Caco-2 (cell line): ENCODE data around the gene C3orf20. TPM values are rescaled to one million over a fixed set of nuclear protein-coding genes. Genes with fewer than 3 reads are reported as not detected.
"Not testable (repeated sequence)": the region's sequence is repeated elsewhere in the genome, so short reads cannot be mapped to it uniquely, and the experiment has no call there.

Experiments used
- BruUV-seq: library from RNA; stranded (reverse); fragments of 400-500 nt; replicated peaks from 2 replicates; lab custom pipeline; 2021; lab: Mats Ljungman, UMichigan
- CTCF ChIA-PET: fragments of 300-600 bp; sonication (Branson Sonifier 250); formaldehyde crosslinking; loops from one replicate; lab custom pipeline; 2022; ENCODE audit warnings: antibody characterized with exemption; lab: Charles Lee
- POLR2A ChIA-PET: fragments of 300-600 bp; sonication (Branson Sonifier 250); formaldehyde crosslinking; loops from one replicate; lab custom pipeline; 2022; ENCODE audit warnings: antibody characterized with exemption; lab: Charles Lee
- DNase-seq, 2 experiments: peaks; one replicate each; pipeline versions ENCODE4 v3.0.0 to v3.0.0-alpha.2; 2020 to 2022
- H3K27me3 ChIP-seq: replicated peaks from 2 replicates; pipeline ENCODE4 v1.6.0; 2011; ENCODE audit warnings: low read length; ENCODE audit not compliant: control insufficient read depth, insufficient read depth
- H3K36me3 ChIP-seq: 2 replicates; pipeline ENCODE4 v1.5.1; 2011; ENCODE audit warnings: low read length; ENCODE audit not compliant: control insufficient read depth, insufficient read depth
- H3K4me1 ChIP-seq: fragments of 250-450 bp; sonication (Bioruptor Pico); 2 replicates; pipeline ENCODE4 v1.5.1; 2020; ENCODE audit warnings: mild to moderate bottlenecking
- H3K4me3 ChIP-seq: 2 replicates; pipeline ENCODE4 v1.5.1; 2011; ENCODE audit warnings: low read depth, mild to moderate bottlenecking, control low read depth, low read length
- H3K9me3 ChIP-seq: fragments of 250-450 bp; sonication (Bioruptor Pico); 2 replicates; pipeline ENCODE4 v1.5.1; 2020; ENCODE audit warnings: mild to moderate bottlenecking, moderate library complexity
- H3K27ac Mint-ChIP-seq: one replicate; pipeline ENCODE4 v1.8.0; 2022; ENCODE audit warnings: mixed read lengths; ENCODE audit not compliant: unreplicated experiment
- H3K27me3 Mint-ChIP-seq: one replicate; pipeline ENCODE4 v1.8.0; 2022; ENCODE audit warnings: mixed read lengths; ENCODE audit not compliant: insufficient read depth, unreplicated experiment
- H3K36me3 Mint-ChIP-seq: one replicate; pipeline ENCODE4 v1.8.0; 2022; ENCODE audit warnings: mild to moderate bottlenecking, mixed read lengths; ENCODE audit not compliant: insufficient read depth, unreplicated experiment
- H3K4me1 Mint-ChIP-seq: one replicate; pipeline ENCODE4 v1.8.0; 2022; ENCODE audit warnings: low read depth, mixed read lengths; ENCODE audit not compliant: unreplicated experiment
- H3K4me3 Mint-ChIP-seq: one replicate; pipeline ENCODE4 v1.8.0; 2022; ENCODE audit warnings: mild to moderate bottlenecking, moderate library complexity, mixed read lengths; ENCODE audit not compliant: unreplicated experiment
- H3K9me3 Mint-ChIP-seq: one replicate; pipeline ENCODE4 v1.8.0; 2022; ENCODE audit warnings: mixed read lengths; ENCODE audit not compliant: unreplicated experiment
- CTCF ChIP-seq, 2 experiments: fragments of 200-600 bp in 1 of 2; IDR thresholded peaks; 1 replicate in 1 of 2; 2 replicates in 1 of 2; pipeline versions ENCODE4 v1.5.1 to v1.8.0; 2011 to 2022; ENCODE audit warnings: antibody characterized with exemption in 1 of 2, control low read depth in 1 of 2, inconsistent platforms in 1 of 2, low read depth in 1 of 2, low read length in 1 of 2, mild to moderate bottlenecking in 1 of 2, moderate library complexity in 1 of 2; ENCODE audit not compliant: insufficient read depth in 1 of 2, severe bottlenecking in 1 of 2, unreplicated experiment in 1 of 2
- intact Hi-C: fragments of 100-400 bp; cut with micrococcal nuclease; formaldehyde crosslinking; loops from one replicate; pipeline ENCODE4 v1.10.0; 2022; ENCODE audit not compliant: unreplicated experiment
- total RNA-seq: library from RNA; stranded (reverse); gene quantifications from 2 replicates; pipeline ENCODE4 v1.2.3, GENCODE V29; 2022

The C3orf20 gene
- total RNA-seq, 1 experiment from 2014 or later: 0.09 TPM

- H3K27ac Mint-ChIP-seq: peak within 1 kb of the TSS; percentile 93
- peak; percentile 96 to 97 for DNase-seq
- CTCF ChIA-PET: interaction anchor here (0.8 to 1.3 kb wide), 2 partner anchors 130 to 765 kb away, joined by 3 to 7 read pairs; no protein-coding TSS in a partner anchor
- Histone ChIP-seq H3K9me3 (no peaks in the 10 kb centered on the region), H3K27me3 (no peaks in the 10 kb centered on the region), H3K4me1 (peaks cover 22% of the 10 kb centered on the region), H3K4me3 (peak within 1 kb of the TSS; percentile 70), H3K36me3 (peaks cover 1% of the 10 kb centered on the region; the same call in 1 of the 2 replicates)
- H3K4me1 Mint-ChIP-seq: peaks cover 15% of the 10 kb centered on the region
- intact Hi-C loops: loop anchor here (1.0 to 2.0 kb wide), 2 partner anchors 143 to 473 kb away; partner anchors contain the start of genes LSM3 and XPC
- TSS peak; percentile 67 for BruUV-seq
- H3K9me3 Mint-ChIP-seq: no peaks in the 10 kb centered on the region
- H3K27me3 Mint-ChIP-seq: no peaks in the 10 kb centered on the region
- POLR2A ChIA-PET: interaction anchor here (0.5 to 1.5 kb wide), 9 partner anchors 9 to 473 kb away, joined by 3 to 5 read pairs (median 4); partner anchors contain the start of genes LSM3 and XPC
- peaks cover 25% of the 10 kb centered on the region for H3K36me3 Mint-ChIP-seq
- peak within 1 kb of the TSS; percentile 87 for H3K4me3 Mint-ChIP-seq
- TF ChIP-seq CTCF (IDR thresholded peaks at IDR 0.05; ENCODE audit: insufficient read depth in 1 of 2, low read depth in 1 of 2, low read length in 1 of 2, severe bottlenecking in 1 of 2, unreplicated experiment in 1 of 2): no peak
These were observed 23.3 kb upstream of the C3orf20 start, which contains the start of gene CCDC174 for GRCh38 chr3:14651440-14652251. CCDC174 (plus strand) TSS chr3:14651762; CDS start chr3:14651837, 75 bp downstream.

GRCh38 chr3:14652360-14652907 lies 22.5 kb upstream of the C3orf20 start:
- peaks cover 32% of the 10 kb centered on the region for H3K36me3 Mint-ChIP-seq
- H3K4me3 ChIP-seq: peak overlapping the region; percentile 70
- H3K27me3 Mint-ChIP-seq, POLR2A ChIA-PET, H3K27me3 ChIP-seq, CTCF ChIA-PET, H3K9me3 Mint-ChIP-seq, H3K36me3 ChIP-seq, H3K9me3 ChIP-seq, intact Hi-C loops, BruUV-seq, DNase-seq: not testable (repeated sequence)
- H3K4me1 Mint-ChIP-seq: peaks cover 15% of the 10 kb centered on the region
- H3K27ac Mint-ChIP-seq: peak overlapping the region; percentile 93
- peaks cover 22% of the 10 kb centered on the region for H3K4me1 ChIP-seq
- peak overlapping the region; percentile 87 for H3K4me3 Mint-ChIP-seq

DNA sequence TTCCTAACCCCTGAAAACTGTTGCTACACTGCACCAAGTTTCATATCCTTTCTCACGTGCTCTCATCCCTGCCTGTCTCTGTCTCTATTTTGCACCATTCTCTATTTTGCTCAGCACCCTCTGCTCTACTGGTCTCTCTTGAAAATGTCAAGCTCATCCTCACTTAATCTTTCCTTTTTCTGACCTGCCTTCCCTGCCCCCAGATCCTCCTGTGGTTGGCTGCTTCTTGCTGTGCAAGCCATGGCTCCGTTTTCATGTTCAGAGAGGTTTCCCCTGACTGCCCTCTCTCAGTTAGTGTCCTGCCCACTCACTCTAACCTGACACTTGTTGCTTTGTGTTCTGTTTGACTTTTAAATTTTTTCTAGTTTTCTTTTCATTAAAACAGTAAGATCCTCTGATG lies 17.4 kb upstream of the C3orf20 start:
- H3K9me3 ChIP-seq: no peaks in the 10 kb centered on the region
- no peaks in the 10 kb centered on the region for H3K4me1 Mint-ChIP-seq
- intact Hi-C loops: no loop called here
- no peak overlapping the region for H3K4me3 Mint-ChIP-seq
- H3K36me3 ChIP-seq: peaks cover 1% of the 10 kb centered on the region
- BruUV-seq: no TSS peak
- H3K27me3 Mint-ChIP-seq: no peaks in the 10 kb centered on the region
- no peak for DNase-seq
- H3K4me3 ChIP-seq: no peak overlapping the region
- H3K36me3 Mint-ChIP-seq: peaks cover 64% of the 10 kb centered on the region
- POLR2A ChIA-PET: no interaction called here
- CTCF ChIA-PET: no interaction called here
- no peak for TF ChIP-seq CTCF (IDR thresholded peaks at IDR 0.05; ENCODE audit: insufficient read depth in 1 of 2, low read depth in 1 of 2, low read length in 1 of 2, severe bottlenecking in 1 of 2, unreplicated experiment in 1 of 2)
- no peaks in the 10 kb centered on the region for H3K27me3 ChIP-seq
- H3K4me1 ChIP-seq: no peaks in the 10 kb centered on the region
- H3K27ac Mint-ChIP-seq: no peak overlapping the region
- no peaks in the 10 kb centered on the region for H3K9me3 Mint-ChIP-seq
